GM08714 (cell line): Measurements from ENCODE around the gene KCNB1.

Experiments used
- H3K4me3 ChIP-seq: fragments of 200-500 bp; sonication (Bioruptor generic); 2 replicates; pipeline ENCODE4 v1.5.1; 2014; ENCODE audit warnings: mild to moderate bottlenecking, low read length, inconsistent platforms
- ZNF274 ChIP-seq: IDR thresholded peaks from 2 replicates; pipeline ENCODE4 v1.6.1; 2012; ENCODE audit warnings: mild to moderate bottlenecking, low read depth, low read length

Gene KCNB1

GRCh38 chr20:49409302-49409974, 73.0 kb downstream of the KCNB1 start:
- H3K4me3 ChIP-seq = no peak overlapping the region
- no peak for TF ChIP-seq ZNF274

- no peak overlapping the region for H3K4me3 ChIP-seq
- no peak for TF ChIP-seq ZNF274
Measured at GRCh38 chr20:49408509-49409104, 73.9 kb downstream of the KCNB1 start.

- TF ChIP-seq ZNF274 = no peak
- no peak overlapping the region for H3K4me3 ChIP-seq
Measured at GRCh38 chr20:49406666-49407065, 75.8 kb downstream of the KCNB1 start.

- no peak overlapping the region for H3K4me3 ChIP-seq
- no peak for TF ChIP-seq ZNF274
Measured at GRCh38 chr20:49405696-49406095, 76.8 kb downstream of the KCNB1 start.

- H3K4me3 ChIP-seq = no peak overlapping the region
- no peak for TF ChIP-seq ZNF274
Measured at GRCh38 chr20:49405062-49405683, 77.3 kb downstream of the KCNB1 start.

- H3K4me3 ChIP-seq = no peak overlapping the region
- TF ChIP-seq ZNF274 = no peak
Measured at GRCh38 chr20:49404461-49404860, 78.0 kb downstream of the KCNB1 start.

GRCh38 chr20:49403911-49404310, 78.6 kb downstream of the KCNB1 start:
- TF ChIP-seq ZNF274 = no peak
- H3K4me3 ChIP-seq = no peak overlapping the region

- no peak for TF ChIP-seq ZNF274
- no peak overlapping the region for H3K4me3 ChIP-seq
Measured at GRCh38 chr20:49403012-49403411, 79.5 kb downstream of the KCNB1 start.

- no peak for TF ChIP-seq ZNF274
- H3K4me3 ChIP-seq = no peak overlapping the region
Measured at GRCh38 chr20:49400904-49401303, 81.6 kb downstream of the KCNB1 start.

GRCh38 chr20:49400410-49400809, 82.1 kb downstream of the KCNB1 start:
- no peak for TF ChIP-seq ZNF274
- H3K4me3 ChIP-seq = no peak overlapping the region

- no peak overlapping the region for H3K4me3 ChIP-seq
- TF ChIP-seq ZNF274 = no peak
Measured at GRCh38 chr20:49399329-49399728, 83.1 kb downstream of the KCNB1 start.

GRCh38 chr20:49398401-49399144, 83.9 kb downstream of the KCNB1 start:
- TF ChIP-seq ZNF274 = no peak
- H3K4me3 ChIP-seq = no peak overlapping the region

- no peak overlapping the region for H3K4me3 ChIP-seq
- TF ChIP-seq ZNF274 = no peak
Measured at GRCh38 chr20:49397525-49397924, 84.9 kb downstream of the KCNB1 start.

- TF ChIP-seq ZNF274 = no peak
- no peak overlapping the region for H3K4me3 ChIP-seq
Measured at GRCh38 chr20:49396230-49396629, 86.2 kb downstream of the KCNB1 start.

GRCh38 chr20:49395659-49396058, 86.8 kb downstream of the KCNB1 start:
- TF ChIP-seq ZNF274 = no peak

GRCh38 chr20:49395183-49395582, 87.3 kb downstream of the KCNB1 start:
- no peak overlapping the region for H3K4me3 ChIP-seq
- TF ChIP-seq ZNF274 = no peak

More at GRCh38 chr20:49395659-49396058, 86.8 kb downstream of the KCNB1 start:
- H3K4me3 ChIP-seq = no peak overlapping the region
